GM12878 (cell line): ENCODE results near the gene SNRNP200. TPM values are rescaled to one million over a fixed set of nuclear protein-coding genes. Genes with fewer than 3 reads are reported as not detected.

ENCODE experiments used
- ATAC-seq: fragments of 200-7000 bp; cut with Tn5 transposase; 3 replicates; pipeline ENCODE4 v1.9.1; 2020; ENCODE audit warnings: mild to moderate bottlenecking, moderate library complexity
- BruUV-seq: library from RNA; stranded (reverse); fragments of 400-500 nt; replicated peaks from 2 replicates; lab custom pipeline; 2021; lab: Mats Ljungman, UMichigan
- CTCF ChIA-PET: fragments of 300-600 bp; sonication (Branson Sonifier 250); formaldehyde crosslinking; extraction: SDS; loops from one replicate; lab custom pipeline; 2021; ENCODE audit warnings: inconsistent platforms; lab: Yijun Ruan, JAX
- POLR2A ChIA-PET: fragments of 350-600 bp; formaldehyde crosslinking; extraction: SDS; loops from one replicate; lab custom pipeline; 2021; ENCODE audit warnings: inconsistent platforms; lab: Charles Lee
- RAD21 ChIA-PET: fragments of 300-600 bp; sonication (Branson Sonifier 250); formaldehyde crosslinking; loops from one replicate; lab custom pipeline; 2023; ENCODE audit warnings: antibody characterized with exemption; ENCODE audit not compliant: unreplicated experiment; lab: Charles Lee
- SMC1A ChIA-PET: fragments of 300-600 bp; sonication (Branson Sonifier 250); formaldehyde crosslinking; loops from one replicate; lab custom pipeline; 2023; ENCODE audit not compliant: unreplicated experiment, uncharacterized antibody; lab: Charles Lee
- DNase-seq: peaks from one replicate; pipeline ENCODE4 v3.0.0-alpha.2; 2011; ENCODE audit warnings: low read depth, low spot score
- FAIRE-seq: peaks from 3 replicates; lab custom pipeline; 2011; peaks lifted over from hg19 to GRCh38; lab: Jason Lieb, UNC
- H2AFZ ChIP-seq: 2 replicates; pipeline ENCODE4 v1.6.0; 2011; ENCODE audit warnings: low read depth, low read length, control low read depth; ENCODE audit not compliant: control insufficient read depth
- H3K27ac ChIP-seq: 2 replicates; pipeline ENCODE4 v1.5.1; 2011; ENCODE audit warnings: control low read depth; ENCODE audit not compliant: control insufficient read depth, insufficient read depth
- H3K27me3 ChIP-seq, 2 experiments: replicated peaks in 1 of 2; 2 replicates each; pipeline versions ENCODE4 v1.6.0 to v1.6.1; 2011; ENCODE audit warnings: low read length in 1 of 2; ENCODE audit not compliant: control insufficient read depth in 2 of 2, insufficient read depth in 2 of 2
- H3K36me3 ChIP-seq, 2 experiments: 2 replicates each; pipeline ENCODE4 v1.5.1; 2011; ENCODE audit warnings: low read length in 1 of 2; ENCODE audit not compliant: control insufficient read depth in 2 of 2, insufficient read depth in 2 of 2
- H3K4me1 ChIP-seq: 2 replicates; pipeline ENCODE4 v1.6.1; 2011; ENCODE audit warnings: mild to moderate bottlenecking, low read length, moderate library complexity, mixed read lengths; ENCODE audit not compliant: control insufficient read depth, insufficient read depth
- H3K4me2 ChIP-seq: 2 replicates; pipeline ENCODE4 v1.6.0; 2011; ENCODE audit warnings: control low read depth; ENCODE audit not compliant: control insufficient read depth, insufficient read depth
- H3K4me3 ChIP-seq: fragments of 200-600 bp; sonication (generic); 2 replicates; pipeline ENCODE4 v1.5.1; 2016
- H3K79me2 ChIP-seq: 2 replicates; pipeline ENCODE4 v1.6.0; 2011; ENCODE audit warnings: low read length; ENCODE audit not compliant: control insufficient read depth, insufficient read depth
- H3K9ac ChIP-seq: 2 replicates; pipeline ENCODE4 v1.8.0; 2011; ENCODE audit warnings: low read length, control low read depth, mixed read lengths; ENCODE audit not compliant: control insufficient read depth, insufficient read depth
- H3K9me3 ChIP-seq: replicated peaks from 3 replicates; pipeline ENCODE4 v1.5.1; 2011; ENCODE audit warnings: mild to moderate bottlenecking, low read length; ENCODE audit not compliant: control insufficient read depth, insufficient read depth
- H4K20me1 ChIP-seq: 2 replicates; pipeline ENCODE4 v1.6.0; 2011; ENCODE audit not compliant: control insufficient read depth, insufficient read depth
- WGBS: methylation state at CpG from one replicate; pipeline ENCODE4 v1.1.6; 2016; ENCODE audit warnings: low lambda C conversion rate; ENCODE audit not compliant: insufficient replicate concordance, insufficient coverage; ENCODE audit errors: missing lambda C conversion rate; 5-methylcytosine and 5-hydroxymethylcytosine counted together
- in situ Hi-C: fragments of 300-500 bp; cut with MboI; formaldehyde crosslinking; loops from 9 replicates; pipeline ENCODE4 v1.14.3; 2018; ENCODE audit warnings: mixed read lengths
- intact Hi-C: fragments of 100-400 bp; cut with micrococcal nuclease; formaldehyde crosslinking; loops from one replicate; pipeline ENCODE4 v1.14.2; 2022; ENCODE audit not compliant: unreplicated experiment
- polyA plus RNA-seq, 11 experiments: library from polyadenylated mRNA; depleted of rRNA in 4 of 11; unstranded in 6 of 11; stranded (reverse) in 5 of 11; fragments of >200 nt; fragmentation: Nextera tagmentation in 4 of 11; fragmentation: Illumina TruSeq in 1 of 11; extraction: Ambion mirVana in 4 of 11; extraction: Trizol in 1 of 11; gene quantifications; 1 replicate in 1 of 11; 2 replicates in 10 of 11; pipeline versions ENCODE4 v1.2.1 to v1.2.3, GENCODE V29; 2011 to 2016; ENCODE audit warnings: inconsistent platforms in 2 of 11, missing spikeins in 2 of 11, low read depth in 1 of 11
- total RNA-seq, 4 experiments: library from RNA; depleted of rRNA in 3 of 4; stranded (reverse); fragments of >200 nt in 3 of 4; fragmentation: Illumina TruSeq in 1 of 4; extraction: Trizol in 1 of 4; gene quantifications; 2 replicates each; pipeline versions ENCODE4 v1.2.1 to v1.2.3, GENCODE V29; 2013 to 2021
- TF ChIP-seq, protein P1 (sequence below), 3 experiments: IDR thresholded peaks in 2 of 3; conservative IDR thresholded peaks in 1 of 3; 2 replicates each; pipeline ENCODE4 v1.5.1; 2011; ENCODE audit warnings: low read depth in 3 of 3, low read length in 3 of 3, mild to moderate bottlenecking in 3 of 3, control low read depth in 2 of 3, moderate library complexity in 2 of 3, inconsistent platforms in 1 of 3, mixed read lengths in 1 of 3; ENCODE audit not compliant: control insufficient read depth in 2 of 3, insufficient read depth in 1 of 3; ENCODE audit errors: extremely low read depth in 1 of 3
- TF ChIP-seq, protein P2 (sequence below): IDR thresholded peaks from 2 replicates; pipeline ENCODE4 v1.6.1; 2012; ENCODE audit warnings: mild to moderate bottlenecking, low read depth, low read length

Gene SNRNP200
- total and polyA plus RNA-seq, 10 of the 15 experiments (the other 5 are each of a cell fraction or from before 2014, with no cell fraction given): 59.2 to 176 (median 106) TPM

- RAD21 ChIA-PET: no interaction called here
- POLR2A ChIA-PET: no interaction called here
- DNase-seq (no peak), FAIRE-seq (no peak), ATAC-seq (no peak)
- peaks cover 10% of the 10 kb centered on the region for H3K79me2 ChIP-seq
- TSS peak; percentile 31 for BruUV-seq
- TF ChIP-seq, protein P1, sequence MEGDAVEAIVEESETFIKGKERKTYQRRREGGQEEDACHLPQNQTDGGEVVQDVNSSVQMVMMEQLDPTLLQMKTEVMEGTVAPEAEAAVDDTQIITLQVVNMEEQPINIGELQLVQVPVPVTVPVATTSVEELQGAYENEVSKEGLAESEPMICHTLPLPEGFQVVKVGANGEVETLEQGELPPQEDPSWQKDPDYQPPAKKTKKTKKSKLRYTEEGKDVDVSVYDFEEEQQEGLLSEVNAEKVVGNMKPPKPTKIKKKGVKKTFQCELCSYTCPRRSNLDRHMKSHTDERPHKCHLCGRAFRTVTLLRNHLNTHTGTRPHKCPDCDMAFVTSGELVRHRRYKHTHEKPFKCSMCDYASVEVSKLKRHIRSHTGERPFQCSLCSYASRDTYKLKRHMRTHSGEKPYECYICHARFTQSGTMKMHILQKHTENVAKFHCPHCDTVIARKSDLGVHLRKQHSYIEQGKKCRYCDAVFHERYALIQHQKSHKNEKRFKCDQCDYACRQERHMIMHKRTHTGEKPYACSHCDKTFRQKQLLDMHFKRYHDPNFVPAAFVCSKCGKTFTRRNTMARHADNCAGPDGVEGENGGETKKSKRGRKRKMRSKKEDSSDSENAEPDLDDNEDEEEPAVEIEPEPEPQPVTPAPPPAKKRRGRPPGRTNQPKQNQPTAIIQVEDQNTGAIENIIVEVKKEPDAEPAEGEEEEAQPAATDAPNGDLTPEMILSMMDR (IDR thresholded peaks at IDR 0.05 in 2 of 3, conservative IDR thresholded peaks at IDR 0.05 in 1 of 3; ENCODE audit: control insufficient read depth in 2 of 3, extremely low read depth in 1 of 3, insufficient read depth in 1 of 3, low read depth in 3 of 3, low read length in 3 of 3): peak in 1 of 3 experiments; percentile 28; a peak in 1 of 6 replicates
- TF ChIP-seq, protein P2, sequence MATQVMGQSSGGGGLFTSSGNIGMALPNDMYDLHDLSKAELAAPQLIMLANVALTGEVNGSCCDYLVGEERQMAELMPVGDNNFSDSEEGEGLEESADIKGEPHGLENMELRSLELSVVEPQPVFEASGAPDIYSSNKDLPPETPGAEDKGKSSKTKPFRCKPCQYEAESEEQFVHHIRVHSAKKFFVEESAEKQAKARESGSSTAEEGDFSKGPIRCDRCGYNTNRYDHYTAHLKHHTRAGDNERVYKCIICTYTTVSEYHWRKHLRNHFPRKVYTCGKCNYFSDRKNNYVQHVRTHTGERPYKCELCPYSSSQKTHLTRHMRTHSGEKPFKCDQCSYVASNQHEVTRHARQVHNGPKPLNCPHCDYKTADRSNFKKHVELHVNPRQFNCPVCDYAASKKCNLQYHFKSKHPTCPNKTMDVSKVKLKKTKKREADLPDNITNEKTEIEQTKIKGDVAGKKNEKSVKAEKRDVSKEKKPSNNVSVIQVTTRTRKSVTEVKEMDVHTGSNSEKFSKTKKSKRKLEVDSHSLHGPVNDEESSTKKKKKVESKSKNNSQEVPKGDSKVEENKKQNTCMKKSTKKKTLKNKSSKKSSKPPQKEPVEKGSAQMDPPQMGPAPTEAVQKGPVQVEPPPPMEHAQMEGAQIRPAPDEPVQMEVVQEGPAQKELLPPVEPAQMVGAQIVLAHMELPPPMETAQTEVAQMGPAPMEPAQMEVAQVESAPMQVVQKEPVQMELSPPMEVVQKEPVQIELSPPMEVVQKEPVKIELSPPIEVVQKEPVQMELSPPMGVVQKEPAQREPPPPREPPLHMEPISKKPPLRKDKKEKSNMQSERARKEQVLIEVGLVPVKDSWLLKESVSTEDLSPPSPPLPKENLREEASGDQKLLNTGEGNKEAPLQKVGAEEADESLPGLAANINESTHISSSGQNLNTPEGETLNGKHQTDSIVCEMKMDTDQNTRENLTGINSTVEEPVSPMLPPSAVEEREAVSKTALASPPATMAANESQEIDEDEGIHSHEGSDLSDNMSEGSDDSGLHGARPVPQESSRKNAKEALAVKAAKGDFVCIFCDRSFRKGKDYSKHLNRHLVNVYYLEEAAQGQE: no peak
- WGBS: 80% methylated on average over 3 of the region's 3 CpGs
- H3K9ac ChIP-seq: no peak overlapping the region
- no peaks in the 10 kb centered on the region for H3K9me3 ChIP-seq
- H2AFZ ChIP-seq: no peak overlapping the region
- intact Hi-C loops: no loop called here
- H3K4me1 ChIP-seq: peaks cover 7% of the 10 kb centered on the region; the same call in 1 of the 2 replicates
- CTCF ChIA-PET: interaction anchor here (1.3 to 1.7 kb wide), 3 partner anchors 11 to 64 kb away, joined by 3 to 5 read pairs (median 3); partner anchors contain the start of gene NCAPH
- SMC1A ChIA-PET: interaction anchor here (0.9 to 1.4 kb wide), 2 partner anchors 30 to 97 kb away, joined by 3 read pairs; no protein-coding TSS in a partner anchor
- H3K27ac ChIP-seq: no peak overlapping the region
- H3K36me3 ChIP-seq: peaks cover 19 to 36% of the 10 kb centered on the region in 2 experiments
- in situ Hi-C loops: loop anchor here (25.0 kb wide), 1 partner anchor 260 kb away; no protein-coding TSS in a partner anchor
- H3K27me3 ChIP-seq: no peaks in the 10 kb centered on the region
- no peaks in the 10 kb centered on the region for H4K20me1 ChIP-seq
- no peak overlapping the region for H3K4me3 ChIP-seq
- no peak overlapping the region for H3K4me2 ChIP-seq
These were observed 33.4 kb downstream of the SNRNP200 start for GRCh38 chr2:96271995-96272394.
